ENCODE data around the gene ZDHHC11B.
A peak's percentile ranks its signal among the peaks of the same experiment; 100 is the strongest.
"Not testable (repeated sequence)": the region's sequence is repeated elsewhere in the genome, so short reads cannot be mapped to it uniquely, and the experiment has no call there.

The ZDHHC11B gene

GRCh38 chr5:798505-799138 lies 14.1 kb upstream of the ZDHHC11B start:
- Mint-ChIP-seq H3K9me3 (peaks cover 4 to 20% of the 10 kb centered on the region in 2 donors), H3K36me3 (peaks cover 2 to 15% of the 10 kb centered on the region in 2 donors), H3K27me3 (peaks cover 12 to 57% of the 10 kb centered on the region in 2 donors)
- H3K4me3 Mint-ChIP-seq; H3K27ac Mint-ChIP-seq; H3K4me1 Mint-ChIP-seq; DNase-seq; ATAC-seq (replicated peaks): not testable (repeated sequence)

GRCh38 chr5:797986-798385 lies 13.5 kb upstream of the ZDHHC11B start:
- ATAC-seq (replicated peaks); H3K27ac Mint-ChIP-seq; H3K4me3 Mint-ChIP-seq; H3K4me1 Mint-ChIP-seq; DNase-seq: not testable (repeated sequence)
- H3K36me3 Mint-ChIP-seq, result peaks cover 2 to 13% of the 10 kb centered on the region in 2 donors
- peaks cover under 1 to 22% of the 10 kb centered on the region in 2 donors for H3K9me3 Mint-ChIP-seq
- peaks cover 12 to 60% of the 10 kb centered on the region in 2 donors for H3K27me3 Mint-ChIP-seq

GRCh38 chr5:795873-796272 lies 11.3 kb upstream of the ZDHHC11B start:
- not testable (repeated sequence) for H3K4me1 Mint-ChIP-seq; ATAC-seq (replicated peaks); H3K4me3 Mint-ChIP-seq; H3K36me3 Mint-ChIP-seq; DNase-seq; H3K27ac Mint-ChIP-seq
- H3K9me3 Mint-ChIP-seq, result peaks cover 0 to 17% of the 10 kb centered on the region in 2 donors
- H3K27me3 Mint-ChIP-seq, result peaks cover 15 to 46% of the 10 kb centered on the region in 2 donors

GRCh38 chr5:794948-795347 lies 10.4 kb upstream of the ZDHHC11B start:
- H3K4me1 Mint-ChIP-seq; ATAC-seq (replicated peaks); H3K4me3 Mint-ChIP-seq; DNase-seq; H3K36me3 Mint-ChIP-seq; H3K27ac Mint-ChIP-seq: not testable (repeated sequence)
- peaks cover 5 to 21% of the 10 kb centered on the region in 2 donors for H3K9me3 Mint-ChIP-seq
- H3K27me3 Mint-ChIP-seq, result peaks cover 22 to 51% of the 10 kb centered on the region in 2 donors

- H3K36me3 Mint-ChIP-seq; ATAC-seq (replicated peaks); DNase-seq; H3K4me3 Mint-ChIP-seq; H3K27ac Mint-ChIP-seq: not testable (repeated sequence)
- H3K9me3 Mint-ChIP-seq, result peaks cover 5 to 13% of the 10 kb centered on the region in 2 donors
- peaks cover 3 to 15% of the 10 kb centered on the region in 2 donors for H3K4me1 Mint-ChIP-seq
- H3K27me3 Mint-ChIP-seq, result peaks cover 26 to 54% of the 10 kb centered on the region in 2 donors
Measured at GRCh38 chr5:788703-789102, 4.2 kb upstream of the ZDHHC11B start.

GRCh38 chr5:787857-788233 lies 3.3 kb upstream of the ZDHHC11B start:
- H3K9me3 Mint-ChIP-seq; ATAC-seq (replicated peaks); H3K4me3 Mint-ChIP-seq; H3K36me3 Mint-ChIP-seq; H3K27ac Mint-ChIP-seq; DNase-seq: not testable (repeated sequence)
- peaks cover 28 to 51% of the 10 kb centered on the region in 2 donors for H3K27me3 Mint-ChIP-seq
- H3K4me1 Mint-ChIP-seq, result peaks cover 6 to 20% of the 10 kb centered on the region in 2 donors

GRCh38 chr5:787224-787856 lies 2.8 kb upstream of the ZDHHC11B start:
- H3K27ac Mint-ChIP-seq; DNase-seq; H3K4me3 Mint-ChIP-seq; H3K36me3 Mint-ChIP-seq; ATAC-seq (replicated peaks); H3K9me3 Mint-ChIP-seq: not testable (repeated sequence)
- Mint-ChIP-seq H3K27me3 (peaks cover 28 to 51% of the 10 kb centered on the region in 2 donors), H3K4me1 (peaks cover 6 to 20% of the 10 kb centered on the region in 2 donors)

- H3K36me3 Mint-ChIP-seq, H3K9me3 Mint-ChIP-seq, H3K27ac Mint-ChIP-seq, DNase-seq: not testable (repeated sequence)
- H3K27me3 Mint-ChIP-seq, result peaks cover 21 to 47% of the 10 kb centered on the region in 2 donors
- peak overlapping the region; percentile 84 to 87 for H3K4me3 Mint-ChIP-seq
- H3K4me1 Mint-ChIP-seq, result peaks cover 6 to 14% of the 10 kb centered on the region in 2 donors
- peak; percentile 24 to 44 for ATAC-seq (replicated peaks)
Measured at GRCh38 chr5:785181-785705, 714 bp upstream of the ZDHHC11B start.

GRCh38 chr5:783881-784427 lies 575 bp downstream of the ZDHHC11B start:
- Mint-ChIP-seq H3K4me1 (peaks cover 6 to 14% of the 10 kb centered on the region in 2 donors), H3K27ac (peak overlapping the region; percentile 44), H3K27me3 (peaks cover 18 to 40% of the 10 kb centered on the region in 2 donors), H3K4me3 (peak overlapping the region; percentile 60 to 87)
- ATAC-seq (replicated peaks), result peak; percentile 11 to 12
- H3K36me3 Mint-ChIP-seq, H3K9me3 Mint-ChIP-seq, DNase-seq: not testable (repeated sequence)

- H3K27ac Mint-ChIP-seq, H3K9me3 Mint-ChIP-seq, DNase-seq, H3K36me3 Mint-ChIP-seq: not testable (repeated sequence)
- Mint-ChIP-seq H3K4me1 (peaks cover 6 to 14% of the 10 kb centered on the region in 2 donors), H3K4me3 (peak overlapping the region; percentile 60 to 87), H3K27me3 (peaks cover 11 to 40% of the 10 kb centered on the region in 2 donors)
- peak in 1 of 2 donors; percentile 18 for ATAC-seq (replicated peaks)
Measured at GRCh38 chr5:783049-783802, 1.3 kb downstream of the ZDHHC11B start.

- Mint-ChIP-seq H3K4me1 (peaks cover 4 to 14% of the 10 kb centered on the region in 2 donors), H3K27me3 (peaks cover 5 to 40% of the 10 kb centered on the region in 2 donors)
- not testable (repeated sequence) for DNase-seq; H3K9me3 Mint-ChIP-seq; H3K36me3 Mint-ChIP-seq; ATAC-seq (replicated peaks); H3K27ac Mint-ChIP-seq; H3K4me3 Mint-ChIP-seq
Measured at GRCh38 chr5:782356-782755, 2.2 kb downstream of the ZDHHC11B start.

- not testable (repeated sequence) for H3K27ac Mint-ChIP-seq; H3K4me3 Mint-ChIP-seq; DNase-seq; H3K9me3 Mint-ChIP-seq; ATAC-seq (replicated peaks); H3K36me3 Mint-ChIP-seq
- H3K27me3 Mint-ChIP-seq, result peaks cover 5 to 47% of the 10 kb centered on the region in 2 donors
- peaks cover 4 to 14% of the 10 kb centered on the region in 2 donors for H3K4me1 Mint-ChIP-seq
Measured at GRCh38 chr5:780571-780970, 4.0 kb downstream of the ZDHHC11B start.

GRCh38 chr5:778967-779366 lies 5.6 kb downstream of the ZDHHC11B start:
- not testable (repeated sequence) for H3K4me1 Mint-ChIP-seq; H3K9me3 Mint-ChIP-seq; ATAC-seq (replicated peaks); H3K36me3 Mint-ChIP-seq; H3K4me3 Mint-ChIP-seq; DNase-seq; H3K27ac Mint-ChIP-seq
- peaks cover 5 to 37% of the 10 kb centered on the region in 2 donors for H3K27me3 Mint-ChIP-seq

GRCh38 chr5:778421-778820 lies 6.1 kb downstream of the ZDHHC11B start:
- ATAC-seq (replicated peaks); H3K36me3 Mint-ChIP-seq; H3K4me1 Mint-ChIP-seq; H3K9me3 Mint-ChIP-seq; DNase-seq; H3K27ac Mint-ChIP-seq; H3K4me3 Mint-ChIP-seq: not testable (repeated sequence)
- H3K27me3 Mint-ChIP-seq, result peaks cover 0 to 34% of the 10 kb centered on the region in 2 donors

Measured in stimulated activated naive B cell treated with anti-CD40 and anti-IgM and Interleukin-4, amounts not matched to agents 10 μg/mL and 1 μg/mL and 100 μg/mL, for 72 hours (primary cell).